ENCODE measurements around the gene LRP8.
"Not testable (repeated sequence)": the region's sequence is repeated elsewhere in the genome, so short reads cannot be mapped to it uniquely, and the experiment has no call there.

LRP8 gene

GRCh38 chr1:53206083-53206685, 121.7 kb downstream of the LRP8 start:
- not testable (repeated sequence) for DNase-seq

GRCh38 chr1:53205496-53205895, 122.4 kb downstream of the LRP8 start:
- not testable (repeated sequence) for DNase-seq

- no peak for DNase-seq
Measured at GRCh38 chr1:53203466-53203865, 124.4 kb downstream of the LRP8 start.

- DNase-seq: peak; percentile 20
Measured at GRCh38 chr1:53198241-53198651, 129.6 kb downstream of the LRP8 start.

GRCh38 chr1:53197291-53198200, 130.3 kb downstream of the LRP8 start:
- no peak for DNase-seq

GRCh38 chr1:53196485-53197290, 131.2 kb downstream of the LRP8 start, which contains the start of gene CPT2:
Gene CPT2 (plus strand): TSS chr1:53196824. CDS start chr1:53196944, 120 bp downstream.
- peak; percentile 94 for DNase-seq

GRCh38 chr1:53196017-53196484, 131.8 kb downstream of the LRP8 start:
- no peak for DNase-seq

GRCh38 chr1:53195246-53196016, 132.4 kb downstream of the LRP8 start:
- no peak for DNase-seq
